Lower leg skin (tissue), 4 donors: ENCODE data around the gene MS4A2. TPM values are rescaled to one million over a fixed set of nuclear protein-coding genes. Genes with fewer than 3 reads are reported as not detected.
"Not testable (repeated sequence)": the region's sequence is repeated elsewhere in the genome, so short reads cannot be mapped to it uniquely, and the experiment has no call there.

Experiments used
- DNase-seq, 2 donors: peaks; one replicate each; pipeline ENCODE4 v3.0.0-alpha.2; 2019; ENCODE audit warnings: low spot score in 2 of 2
- H3K4me3 ChIP-seq: fragments of 200-600 bp; sonication (generic); 2 replicates; pipeline ENCODE4 v1.5.1; 2017; ENCODE audit warnings: mild to moderate bottlenecking, low read depth; ENCODE audit not compliant: poor library complexity, severe bottlenecking
- POLR2A ChIP-seq, 2 donors: fragments of 450-650 bp; IDR thresholded peaks; one replicate each; pipeline ENCODE4 v1.6.1; 2016 to 2017; ENCODE audit warnings: antibody characterized with exemption in 2 of 2, mild to moderate bottlenecking in 1 of 2, moderate library complexity in 1 of 2
- WGBS, 2 donors: methylation state at CpG; one replicate each; pipeline ENCODE4 v1.1.5; 2018; 5-methylcytosine and 5-hydroxymethylcytosine counted together
- intact Hi-C: fragments of 100-400 bp; cut with DNase I; formaldehyde crosslinking; loops from one replicate; pipeline ENCODE4 v1.15.0; 2023; ENCODE audit warnings: low total_unique reads
- total RNA-seq, 4 donors: library from RNA; depleted of rRNA; stranded (reverse); fragments of >200 nt; gene quantifications; one replicate each; pipeline ENCODE4 v1.1.0, GENCODE V29; 2016
- TF ChIP-seq, protein P1 (sequence below), 3 donors: fragments of 450-650 bp; IDR thresholded peaks; one replicate each; pipeline ENCODE4 v1.5.1; 2016; ENCODE audit warnings: antibody characterized with exemption in 3 of 3, mild to moderate bottlenecking in 3 of 3, moderate library complexity in 2 of 3

Gene MS4A2
- total RNA-seq, 4 donors from 2014 or later = 0.13 to 1.8 (median 0.32) TPM

DNA sequence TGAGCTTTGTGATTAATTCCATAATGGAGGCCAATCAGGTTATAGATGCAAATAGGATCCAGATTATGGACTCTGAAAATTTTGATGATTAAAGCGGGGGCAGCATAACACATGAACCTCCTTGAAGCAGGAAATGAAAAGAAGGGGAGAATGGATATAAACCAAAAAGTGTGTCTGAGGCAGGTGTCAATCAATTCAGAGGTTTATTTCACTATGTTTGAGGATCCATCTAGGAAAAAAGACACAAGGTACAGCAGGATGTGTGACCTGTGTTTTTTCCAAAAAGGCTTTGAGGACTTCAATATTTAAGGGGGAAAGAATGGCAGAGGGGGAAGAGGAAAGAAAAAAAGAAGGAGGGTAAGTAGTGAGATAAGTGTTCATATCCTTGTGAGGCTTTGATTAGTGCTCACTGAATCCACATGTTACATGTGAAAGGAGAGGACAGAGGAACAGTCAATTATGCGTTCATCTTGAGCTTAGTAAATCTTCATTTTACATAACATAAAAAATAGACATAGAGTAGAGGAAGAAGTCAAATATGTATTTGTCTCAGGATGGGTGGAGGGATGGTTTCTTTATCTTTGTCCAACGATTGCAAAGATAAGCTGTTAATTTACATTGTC is 34.1 kb downstream of the MS4A2 start:
- 61 to 63% methylated on average over 3 of the region's 3 CpGs for WGBS, 2 donors
- H3K4me3 ChIP-seq = no peak overlapping the region
- intact Hi-C loops = no loop called here
- TF ChIP-seq POLR2A (IDR thresholded peaks at IDR 0.05) = no peak
- TF ChIP-seq, protein P1, sequence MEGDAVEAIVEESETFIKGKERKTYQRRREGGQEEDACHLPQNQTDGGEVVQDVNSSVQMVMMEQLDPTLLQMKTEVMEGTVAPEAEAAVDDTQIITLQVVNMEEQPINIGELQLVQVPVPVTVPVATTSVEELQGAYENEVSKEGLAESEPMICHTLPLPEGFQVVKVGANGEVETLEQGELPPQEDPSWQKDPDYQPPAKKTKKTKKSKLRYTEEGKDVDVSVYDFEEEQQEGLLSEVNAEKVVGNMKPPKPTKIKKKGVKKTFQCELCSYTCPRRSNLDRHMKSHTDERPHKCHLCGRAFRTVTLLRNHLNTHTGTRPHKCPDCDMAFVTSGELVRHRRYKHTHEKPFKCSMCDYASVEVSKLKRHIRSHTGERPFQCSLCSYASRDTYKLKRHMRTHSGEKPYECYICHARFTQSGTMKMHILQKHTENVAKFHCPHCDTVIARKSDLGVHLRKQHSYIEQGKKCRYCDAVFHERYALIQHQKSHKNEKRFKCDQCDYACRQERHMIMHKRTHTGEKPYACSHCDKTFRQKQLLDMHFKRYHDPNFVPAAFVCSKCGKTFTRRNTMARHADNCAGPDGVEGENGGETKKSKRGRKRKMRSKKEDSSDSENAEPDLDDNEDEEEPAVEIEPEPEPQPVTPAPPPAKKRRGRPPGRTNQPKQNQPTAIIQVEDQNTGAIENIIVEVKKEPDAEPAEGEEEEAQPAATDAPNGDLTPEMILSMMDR (IDR thresholded peaks at IDR 0.05) = no peak
- DNase-seq = no peak

DNA sequence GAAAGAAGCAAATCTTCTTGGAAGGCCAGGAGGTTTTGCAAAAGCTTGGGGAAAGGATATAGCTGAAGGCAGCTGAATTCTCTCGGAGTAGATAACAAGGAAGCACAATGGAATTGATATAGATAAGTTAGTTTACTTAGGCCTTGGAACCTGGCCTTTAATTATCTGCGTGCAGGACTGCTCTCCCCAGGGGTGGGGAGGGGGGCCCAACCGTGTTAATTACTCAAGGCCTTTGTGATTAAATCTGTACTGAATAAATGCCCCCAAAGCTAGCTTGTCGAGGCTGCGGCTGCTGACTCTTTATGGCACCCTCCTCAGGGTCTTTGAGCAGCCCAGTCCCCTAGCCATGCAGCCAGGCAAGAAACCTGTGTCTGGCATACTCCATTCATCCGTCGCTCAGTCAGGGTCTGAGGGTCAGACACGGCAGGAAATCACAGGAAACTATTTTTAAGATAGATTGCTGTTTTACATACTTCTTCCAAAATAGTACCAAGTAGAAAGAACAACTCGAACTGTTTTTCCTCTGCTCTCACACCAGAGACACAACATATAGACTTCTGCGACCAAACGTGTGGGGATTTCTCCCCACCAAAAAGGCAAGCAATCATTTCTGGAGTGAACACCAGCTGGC is 36.5 kb downstream of the MS4A2 start:
- no peak overlapping the region for H3K4me3 ChIP-seq
- intact Hi-C loops = no loop called here
- DNase-seq = no peak
- TF ChIP-seq, protein P1 (IDR thresholded peaks at IDR 0.05) = no peak
- TF ChIP-seq POLR2A (IDR thresholded peaks at IDR 0.05) = no peak
- WGBS, 2 donors = 64 to 66% methylated on average over 11 of the region's 11 CpGs

DNA sequence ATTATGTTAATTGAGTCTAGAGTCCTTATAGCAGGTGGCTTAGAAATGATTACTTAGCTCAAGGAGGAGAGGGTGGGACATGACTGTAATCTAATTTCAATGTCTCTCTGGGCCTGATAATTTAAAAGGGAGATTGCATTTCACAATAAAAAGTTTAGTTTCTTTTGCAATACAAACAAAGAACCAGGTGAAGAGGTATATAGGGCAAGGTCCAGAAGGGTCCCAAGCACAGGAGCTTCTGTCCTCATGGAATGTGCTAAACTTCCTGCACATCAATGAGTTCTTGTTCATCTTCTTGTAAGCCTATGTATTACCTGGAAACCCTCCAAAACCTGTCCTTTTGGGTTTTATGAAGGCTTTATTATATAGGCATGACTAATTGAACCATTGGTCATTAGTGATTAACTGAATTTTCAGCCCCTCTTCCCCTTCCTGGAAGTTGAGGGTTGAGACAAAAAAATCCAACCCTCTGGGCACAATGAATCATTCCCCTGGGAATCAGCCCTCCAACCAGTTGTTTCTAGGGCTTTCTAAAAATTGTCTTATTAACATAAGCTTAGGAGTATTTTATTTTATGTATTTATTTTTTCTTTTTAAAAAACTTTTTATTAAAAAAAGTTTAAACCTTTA is 37.6 kb downstream of the MS4A2 start:
- TF ChIP-seq, protein P1 (IDR thresholded peaks at IDR 0.05) = no peak
- TF ChIP-seq POLR2A (IDR thresholded peaks at IDR 0.05) = no peak
- intact Hi-C loops = no loop called here

DNA sequence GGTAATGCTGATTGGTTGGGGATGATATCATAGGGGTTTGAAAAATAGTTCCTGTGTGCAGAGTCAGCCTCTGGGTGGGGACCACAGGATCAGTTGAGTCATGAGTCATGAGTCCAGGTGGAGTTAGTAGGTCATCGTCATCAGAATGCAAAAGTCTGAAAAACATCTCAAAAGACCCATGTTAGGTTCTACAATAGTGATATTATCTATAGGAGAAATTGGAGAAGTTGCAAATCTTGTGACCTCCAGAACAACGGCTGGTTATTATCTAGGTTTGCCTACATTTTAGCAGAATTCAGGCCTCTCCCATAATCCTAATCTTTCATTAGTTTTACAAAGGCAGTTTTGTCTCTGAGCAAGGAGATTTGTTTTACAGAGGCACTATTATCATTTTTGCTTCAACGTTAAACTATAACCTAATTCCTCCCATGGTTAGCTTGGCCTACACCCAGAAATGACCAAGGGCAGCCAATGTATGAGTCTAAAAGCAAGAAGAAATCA is 38.9 kb downstream of the MS4A2 start:
- DNase-seq = no peak
- H3K4me3 ChIP-seq = no peak overlapping the region
- TF ChIP-seq, protein P1 (IDR thresholded peaks at IDR 0.05) = no peak
- no peak for TF ChIP-seq POLR2A (IDR thresholded peaks at IDR 0.05)
- WGBS, 2 donors = 70 to 74% methylated on average over 3 of the region's 3 CpGs
- intact Hi-C loops = no loop called here

More for the DNA sequence above, 37.6 kb downstream of the MS4A2 start:
- no peak for DNase-seq
- H3K4me3 ChIP-seq = no peak overlapping the region

DNA sequence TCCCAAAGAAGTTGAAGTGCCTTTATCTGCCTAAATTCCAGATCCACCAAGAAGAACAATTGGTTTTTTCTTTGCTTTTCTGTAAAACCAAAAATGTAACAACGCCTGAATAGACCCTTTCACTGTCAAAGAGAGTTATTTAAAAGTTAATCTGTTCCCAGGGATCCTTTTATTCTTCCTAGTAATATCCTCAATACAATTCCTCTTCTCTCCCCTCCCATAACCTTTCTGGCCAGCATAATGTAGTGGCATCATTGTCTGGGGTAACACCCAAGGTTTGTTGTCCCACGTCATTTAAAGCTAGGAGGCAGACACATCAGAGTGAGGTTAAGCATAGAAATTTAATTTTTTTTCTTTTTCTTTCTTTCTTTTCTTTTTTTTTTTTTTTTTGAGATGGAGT is 39.9 kb downstream of the MS4A2 start:
- WGBS, 2 donors = 77 to 86% methylated on average over 2 of the region's 2 CpGs
- no peak overlapping the region for H3K4me3 ChIP-seq
- no peak for DNase-seq
- TF ChIP-seq POLR2A (IDR thresholded peaks at IDR 0.05) = no peak
- TF ChIP-seq, protein P1 (IDR thresholded peaks at IDR 0.05) = no peak
- intact Hi-C loops = no loop called here

DNA sequence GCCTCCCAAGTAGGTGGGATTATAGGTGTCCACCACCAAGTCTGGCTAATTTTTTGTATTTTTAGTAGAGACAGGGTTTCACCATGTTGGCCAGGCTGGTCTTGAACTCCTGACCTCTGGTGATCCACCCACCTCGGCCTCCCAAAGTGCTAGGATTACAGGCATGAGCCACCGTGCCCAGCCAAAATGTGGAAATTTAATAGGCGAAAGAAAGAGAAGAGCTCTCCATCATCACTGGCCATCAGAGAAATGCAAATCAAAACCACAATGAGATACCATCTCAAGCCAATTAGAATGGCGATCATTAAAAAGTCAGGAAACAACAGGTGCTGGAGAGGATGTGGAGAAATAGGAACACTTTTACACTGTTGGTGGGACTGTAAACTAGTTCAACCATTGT is 40.4 kb downstream of the MS4A2 start:
- WGBS, 2 donors = 83 to 92% methylated on average over 4 of the region's 4 CpGs
- H3K4me3 ChIP-seq, DNase-seq, intact Hi-C loops: not testable (repeated sequence)
